HepG2 (cell line): ENCODE measurements around the gene IBTK. TPM values are rescaled to one million over a fixed set of nuclear protein-coding genes. Genes with fewer than 3 reads are reported as not detected.

ENCODE experiments used
- ATAC-seq: fragments of 200-7000 bp; cut with Tn5 transposase; 3 replicates; pipeline ENCODE4 v1.9.1; 2020; ENCODE audit warnings: mild to moderate bottlenecking, moderate library complexity
- BruUV-seq: library from RNA; stranded (reverse); fragments of 400-500 nt; replicated peaks from 2 replicates; lab custom pipeline; 2021; lab: Mats Ljungman, UMichigan
- CTCF ChIA-PET: fragments of 300-600 bp; formaldehyde crosslinking; extraction: SDS; loops from one replicate; lab custom pipeline; 2021; ENCODE audit warnings: low total read pairs, inconsistent platforms, low intra/inter-chr PET ratio; lab: Yijun Ruan, JAX
- POLR2A ChIA-PET: fragments of 350-600 bp; sonication (Branson Sonifier 250); formaldehyde crosslinking; loops from one replicate; lab custom pipeline; 2020; ENCODE audit warnings: antibody characterized with exemption, inconsistent platforms; lab: Yijun Ruan, JAX
- DNase-seq: peaks from one replicate; pipeline ENCODE4 v3.0.0-alpha.2; 2015; ENCODE audit warnings: low spot score
- FAIRE-seq: peaks from 3 replicates; lab custom pipeline; 2011; peaks lifted over from hg19 to GRCh38; lab: Jason Lieb, UNC
- H2AFZ ChIP-seq: one replicate; pipeline ENCODE4 v1.6.1; 2011; ENCODE audit warnings: low read length, inconsistent platforms
- H3K27ac ChIP-seq: fragments of 300-600 bp; 3 replicates; pipeline ENCODE4 v1.8.0; 2011; ENCODE audit warnings: mixed run types, mild to moderate bottlenecking, mixed read lengths, low read length, inconsistent platforms; ENCODE audit not compliant: insufficient read depth; ENCODE audit errors: extremely low read length
- H3K27me3 ChIP-seq, 2 experiments: fragments of 200-600 bp in 1 of 2; 2 replicates in 1 of 2; 3 replicates in 1 of 2; pipeline versions ENCODE4 v1.6.0 to v1.8.0; 2011; ENCODE audit warnings: low read length in 2 of 2, mild to moderate bottlenecking in 2 of 2, moderate library complexity in 2 of 2, inconsistent platforms in 1 of 2; ENCODE audit not compliant: insufficient read depth in 2 of 2, control insufficient read depth in 1 of 2
- H3K36me3 ChIP-seq, 2 experiments: fragments of 200-600 bp in 1 of 2; replicated peaks in 1 of 2; 2 replicates in 1 of 2; 3 replicates in 1 of 2; pipeline versions ENCODE4 v1.5.1 to v1.8.0; 2011; ENCODE audit warnings: low read length in 2 of 2, inconsistent platforms in 1 of 2; ENCODE audit not compliant: insufficient read depth in 2 of 2, control insufficient read depth in 1 of 2
- H3K4me1 ChIP-seq: 2 replicates; pipeline ENCODE4 v1.5.1; 2012; ENCODE audit warnings: low read length, inconsistent platforms; ENCODE audit not compliant: insufficient read depth
- H3K4me2 ChIP-seq: 2 replicates; pipeline ENCODE4 v1.6.0; 2011; ENCODE audit warnings: low read depth, low read length, inconsistent platforms
- H3K4me3 ChIP-seq, 3 experiments: fragments of 200-600 bp in 1 of 3; sonication (generic), shearing (Covaris generic) in 1 of 3; replicated peaks in 1 of 3; 2 replicates each; pipeline ENCODE4 v1.5.1; 2011 to 2016; ENCODE audit warnings: low read length in 3 of 3, inconsistent platforms in 2 of 3, low read depth in 2 of 3, mild to moderate bottlenecking in 2 of 3, control low read depth in 1 of 3, mixed read lengths in 1 of 3; ENCODE audit not compliant: insufficient read depth in 1 of 3
- H3K79me2 ChIP-seq: one replicate; pipeline ENCODE4 v1.6.1; 2011; ENCODE audit warnings: low read length, inconsistent platforms; ENCODE audit not compliant: insufficient read depth
- H3K9ac ChIP-seq: 2 replicates; pipeline ENCODE4 v1.6.0; 2011; ENCODE audit warnings: mild to moderate bottlenecking, low read depth, low read length, inconsistent platforms; ENCODE audit not compliant: insufficient read depth
- H3K9me3 ChIP-seq: 2 replicates; pipeline ENCODE4 v1.5.1; 2012; ENCODE audit warnings: mild to moderate bottlenecking, low read length
- H4K20me1 ChIP-seq: 2 replicates; pipeline ENCODE4 v1.6.0; 2011; ENCODE audit warnings: inconsistent platforms, mild to moderate bottlenecking, low read length, moderate library complexity; ENCODE audit not compliant: insufficient read depth
- MAX ChIP-seq: IDR thresholded peaks from 2 replicates; pipeline ENCODE4 v1.6.1; 2012; ENCODE audit warnings: inconsistent platforms
- ZBTB3 ChIP-seq: sonication (generic); formaldehyde crosslinking; IDR thresholded peaks from 2 replicates; pipeline ENCODE4 v1.4.0; 2020; ENCODE audit warnings: low read depth, mild to moderate bottlenecking, moderate library complexity, missing genetic modification reagents, borderline replicate concordance
- WGBS: methylation state at CpG from one replicate; pipeline ENCODE4 v1.1.6; 2017; ENCODE audit warnings: low lambda C conversion rate; 5-methylcytosine and 5-hydroxymethylcytosine counted together
- in situ Hi-C: cut with HindIII; loops from 2 replicates; pipeline ENCODE4 v1.10.0; 2017; ENCODE audit warnings: low pct_unique_long_range_greater_than_20kb; ENCODE audit not compliant: extremely low pct_ligation_motif_present
- intact Hi-C: fragments of 100-400 bp; cut with micrococcal nuclease; formaldehyde crosslinking; loops from one replicate; pipeline ENCODE4 v1.10.0; 2022; ENCODE audit not compliant: unreplicated experiment
- polyA plus RNA-seq, 8 experiments: library from polyadenylated mRNA; depleted of rRNA in 3 of 8; stranded (reverse) in 7 of 8; unstranded in 1 of 8; fragments of >200 nt; fragmentation: Illumina TruSeq in 4 of 8; extraction: Trizol in 4 of 8; gene quantifications; 2 replicates each; pipeline versions ENCODE4 v1.2.1 to v1.2.3, GENCODE V29; 2011 to 2016; ENCODE audit warnings: low read depth in 4 of 8, missing spikeins in 1 of 8, mixed read lengths in 1 of 8; ENCODE audit not compliant: insufficient read depth in 1 of 8
- small RNA-seq, 3 experiments: library from RNA; depleted of rRNA; stranded (forward); fragments of <200 nt; gene quantifications; one replicate each; pipeline ENCODE3, GENCODE V24; 2012; ENCODE audit warnings: low read depth in 2 of 3, low replicate concordance in 1 of 3; ENCODE audit not compliant: insufficient read length in 3 of 3, insufficient read depth in 2 of 3
- total RNA-seq, 5 experiments: library from RNA; depleted of rRNA; stranded (reverse); fragments of >200 nt; fragmentation: Illumina TruSeq; extraction: Trizol; gene quantifications; 2 replicates each; pipeline ENCODE4 v1.2.3, GENCODE V29; 2016; ENCODE audit warnings: low read depth in 1 of 5

Gene IBTK
- total and polyA plus RNA-seq, 2 of the 13 experiments (the other 11 are each of a cell fraction or from before 2014, with no cell fraction given), result 23.8 to 60.0 TPM

- no peak overlapping the region for H2AFZ ChIP-seq
- FAIRE-seq (no peak), DNase-seq (no peak), ATAC-seq (no peak)
- peaks cover 18% of the 10 kb centered on the region; the same call in 1 of the 2 replicates for H3K4me1 ChIP-seq
- ChIA-PET CTCF (no interaction called here), POLR2A (no interaction called here)
- H3K36me3 ChIP-seq, result no peaks in the 10 kb centered on the region
- intact Hi-C loops (no loop called here), in situ Hi-C loops (no loop called here)
- no peak overlapping the region for H3K9ac ChIP-seq
- no peak overlapping the region for H3K4me2 ChIP-seq
- H3K4me3 ChIP-seq, result no peak overlapping the region
- no peaks in the 10 kb centered on the region for H3K79me2 ChIP-seq
- 54% methylated on average over 7 of the region's 7 CpGs for WGBS
- H3K27ac ChIP-seq, result no peak overlapping the region
- peak; percentile 64 for TF ChIP-seq MAX
- no peak for TF ChIP-seq ZBTB3
- no peaks in the 10 kb centered on the region for H4K20me1 ChIP-seq
- BruUV-seq, result no TSS peak
- no peaks in the 10 kb centered on the region for H3K9me3 ChIP-seq
- H3K27me3 ChIP-seq, result no peaks in the 10 kb centered on the region
Observed at GRCh38 chr6:82123632-82124031, 123.9 kb downstream of the IBTK start.

Small RNAs within 50 kb of the gene (small RNA-seq; reads per million reads assigned to genes)
- gene RNU6-130P, result 0 reads per million in 3 experiments

Other genes with a start within 250 kb of the IBTK start
- gene TPBG, start 116.1 kb upstream of the IBTK start, total RNA-seq (2016; rRNA removed; fragmentation: Illumina TruSeq; extraction: Trizol), result 0.39 and 0.75 TPM in 2 replicates
- 0.73 and 0.82 TPM in 2 replicates for gene TPBG, start 116.1 kb upstream of the IBTK start, polyA plus RNA-seq (2011; rRNA removed)